HepG2 (cell line): Measurements from ENCODE around the gene STK32C. TPM values are rescaled to one million over a fixed set of nuclear protein-coding genes. Genes with fewer than 3 reads are reported as not detected.

Source experiments
- ATAC-seq: fragments of 200-7000 bp; cut with Tn5 transposase; 3 replicates; pipeline ENCODE4 v1.9.1; 2020; ENCODE audit warnings: mild to moderate bottlenecking, moderate library complexity
- BruUV-seq: library from RNA; stranded (reverse); fragments of 400-500 nt; replicated peaks from 2 replicates; lab custom pipeline; 2021; lab: Mats Ljungman, UMichigan
- CTCF ChIA-PET: fragments of 300-600 bp; formaldehyde crosslinking; extraction: SDS; loops from one replicate; lab custom pipeline; 2021; ENCODE audit warnings: low total read pairs, inconsistent platforms, low intra/inter-chr PET ratio; lab: Yijun Ruan, JAX
- POLR2A ChIA-PET: fragments of 350-600 bp; sonication (Branson Sonifier 250); formaldehyde crosslinking; loops from one replicate; lab custom pipeline; 2020; ENCODE audit warnings: antibody characterized with exemption, inconsistent platforms; lab: Yijun Ruan, JAX
- DNase-seq: peaks from one replicate; pipeline ENCODE4 v3.0.0-alpha.2; 2015; ENCODE audit warnings: low spot score
- FAIRE-seq: peaks from 3 replicates; lab custom pipeline; 2011; peaks lifted over from hg19 to GRCh38; lab: Jason Lieb, UNC
- H2AFZ ChIP-seq: one replicate; pipeline ENCODE4 v1.6.1; 2011; ENCODE audit warnings: low read length, inconsistent platforms
- H3K27ac ChIP-seq: fragments of 300-600 bp; 3 replicates; pipeline ENCODE4 v1.8.0; 2011; ENCODE audit warnings: mixed run types, mild to moderate bottlenecking, mixed read lengths, low read length, inconsistent platforms; ENCODE audit not compliant: insufficient read depth; ENCODE audit errors: extremely low read length
- H3K27me3 ChIP-seq, 2 experiments: fragments of 200-600 bp in 1 of 2; 2 replicates in 1 of 2; 3 replicates in 1 of 2; pipeline versions ENCODE4 v1.6.0 to v1.8.0; 2011; ENCODE audit warnings: low read length in 2 of 2, mild to moderate bottlenecking in 2 of 2, moderate library complexity in 2 of 2, inconsistent platforms in 1 of 2; ENCODE audit not compliant: insufficient read depth in 2 of 2, control insufficient read depth in 1 of 2
- H3K36me3 ChIP-seq, 2 experiments: fragments of 200-600 bp in 1 of 2; replicated peaks in 1 of 2; 2 replicates in 1 of 2; 3 replicates in 1 of 2; pipeline versions ENCODE4 v1.5.1 to v1.8.0; 2011; ENCODE audit warnings: low read length in 2 of 2, inconsistent platforms in 1 of 2; ENCODE audit not compliant: insufficient read depth in 2 of 2, control insufficient read depth in 1 of 2
- H3K4me1 ChIP-seq: 2 replicates; pipeline ENCODE4 v1.5.1; 2012; ENCODE audit warnings: low read length, inconsistent platforms; ENCODE audit not compliant: insufficient read depth
- H3K4me2 ChIP-seq: 2 replicates; pipeline ENCODE4 v1.6.0; 2011; ENCODE audit warnings: low read depth, low read length, inconsistent platforms
- H3K4me3 ChIP-seq, 3 experiments: fragments of 200-600 bp in 1 of 3; sonication (generic), shearing (Covaris generic) in 1 of 3; replicated peaks in 1 of 3; 2 replicates each; pipeline ENCODE4 v1.5.1; 2011 to 2016; ENCODE audit warnings: low read length in 3 of 3, inconsistent platforms in 2 of 3, low read depth in 2 of 3, mild to moderate bottlenecking in 2 of 3, control low read depth in 1 of 3, mixed read lengths in 1 of 3; ENCODE audit not compliant: insufficient read depth in 1 of 3
- H3K79me2 ChIP-seq: one replicate; pipeline ENCODE4 v1.6.1; 2011; ENCODE audit warnings: low read length, inconsistent platforms; ENCODE audit not compliant: insufficient read depth
- H3K9ac ChIP-seq: 2 replicates; pipeline ENCODE4 v1.6.0; 2011; ENCODE audit warnings: mild to moderate bottlenecking, low read depth, low read length, inconsistent platforms; ENCODE audit not compliant: insufficient read depth
- H3K9me3 ChIP-seq: 2 replicates; pipeline ENCODE4 v1.5.1; 2012; ENCODE audit warnings: mild to moderate bottlenecking, low read length
- H4K20me1 ChIP-seq: 2 replicates; pipeline ENCODE4 v1.6.0; 2011; ENCODE audit warnings: inconsistent platforms, mild to moderate bottlenecking, low read length, moderate library complexity; ENCODE audit not compliant: insufficient read depth
- CSRNP1 ChIP-seq: sonication (generic); formaldehyde crosslinking; IDR thresholded peaks from 2 replicates; pipeline ENCODE4 v1.8.1; 2023; ENCODE audit warnings: mild to moderate bottlenecking, missing genetic modification reagents
- ETS1 ChIP-seq: sonication (generic); formaldehyde crosslinking; IDR thresholded peaks from 2 replicates; pipeline ENCODE4 v1.4.0; 2020; ENCODE audit warnings: missing genetic modification reagents
- KLF11 ChIP-seq: IDR thresholded peaks from 2 replicates; pipeline ENCODE4 v1.6.1; 2016; ENCODE audit warnings: missing compliant biosample characterization
- KLF15 ChIP-seq: sonication (generic); formaldehyde crosslinking; IDR thresholded peaks from 2 replicates; pipeline ENCODE4 v1.8.1; 2023; ENCODE audit warnings: borderline replicate concordance, mild to moderate bottlenecking, inconsistent platforms, missing genetic modification reagents, mixed read lengths
- NR3C1 ChIP-seq: sonication (generic); formaldehyde crosslinking; IDR thresholded peaks from 2 replicates; pipeline ENCODE4 v1.4.0; 2020; ENCODE audit warnings: missing genetic modification reagents
- PHF20 ChIP-seq: sonication (generic); formaldehyde crosslinking; IDR thresholded peaks from 2 replicates; pipeline ENCODE4 v1.5.0; 2020; ENCODE audit warnings: mild to moderate bottlenecking, missing genetic modification reagents
- SMARCE1 ChIP-seq: fragments of 450-650 bp; IDR thresholded peaks from 2 replicates; pipeline ENCODE4 v1.6.1; 2017; ENCODE audit warnings: borderline replicate concordance
- SP4 ChIP-seq: sonication (generic); formaldehyde crosslinking; IDR thresholded peaks from 2 replicates; pipeline ENCODE4 v1.8.1; 2023; ENCODE audit warnings: mild to moderate bottlenecking, missing genetic modification reagents
- ZNF557 ChIP-seq: sonication (generic); formaldehyde crosslinking; IDR thresholded peaks from 2 replicates; pipeline ENCODE4 v1.4.0; 2020; ENCODE audit warnings: missing genetic modification reagents
- ZNF629 ChIP-seq: sonication (generic); formaldehyde crosslinking; conservative IDR thresholded peaks from 2 replicates; pipeline ENCODE4 v1.5.0; 2020; ENCODE audit warnings: missing genetic modification reagents
- ZNF687 ChIP-seq: sonication (generic); formaldehyde crosslinking; IDR thresholded peaks from 2 replicates; pipeline ENCODE4 v1.5.1; 2020; ENCODE audit warnings: mild to moderate bottlenecking, missing genetic modification reagents, moderate library complexity
- WGBS: methylation state at CpG from one replicate; pipeline ENCODE4 v1.1.6; 2017; ENCODE audit warnings: low lambda C conversion rate; 5-methylcytosine and 5-hydroxymethylcytosine counted together
- in situ Hi-C: cut with HindIII; loops from 2 replicates; pipeline ENCODE4 v1.10.0; 2017; ENCODE audit warnings: low pct_unique_long_range_greater_than_20kb; ENCODE audit not compliant: extremely low pct_ligation_motif_present
- intact Hi-C: fragments of 100-400 bp; cut with micrococcal nuclease; formaldehyde crosslinking; loops from one replicate; pipeline ENCODE4 v1.10.0; 2022; ENCODE audit not compliant: unreplicated experiment
- polyA plus RNA-seq, 8 experiments: library from polyadenylated mRNA; depleted of rRNA in 3 of 8; stranded (reverse) in 7 of 8; unstranded in 1 of 8; fragments of >200 nt; fragmentation: Illumina TruSeq in 4 of 8; extraction: Trizol in 4 of 8; gene quantifications; 2 replicates each; pipeline versions ENCODE4 v1.2.1 to v1.2.3, GENCODE V29; 2011 to 2016; ENCODE audit warnings: low read depth in 4 of 8, missing spikeins in 1 of 8, mixed read lengths in 1 of 8; ENCODE audit not compliant: insufficient read depth in 1 of 8
- total RNA-seq, 5 experiments: library from RNA; depleted of rRNA; stranded (reverse); fragments of >200 nt; fragmentation: Illumina TruSeq; extraction: Trizol; gene quantifications; 2 replicates each; pipeline ENCODE4 v1.2.3, GENCODE V29; 2016; ENCODE audit warnings: low read depth in 1 of 5
- TF ChIP-seq, protein P1 (sequence below), 2 experiments: sonication (generic) in 1 of 2; formaldehyde crosslinking in 1 of 2; IDR thresholded peaks; 2 replicates each; pipeline versions ENCODE4 v1.5.1 to v1.6.1; 2011 to 2020; ENCODE audit warnings: borderline replicate concordance in 1 of 2, low read depth in 1 of 2, low read length in 1 of 2, mild to moderate bottlenecking in 1 of 2, missing genetic modification reagents in 1 of 2, moderate library complexity in 1 of 2
- TF ChIP-seq, protein P2 (sequence below): sonication (generic); formaldehyde crosslinking; IDR thresholded peaks from 2 replicates; pipeline ENCODE4 v1.8.0; 2022; ENCODE audit warnings: missing genetic modification reagents, mild to moderate bottlenecking, inconsistent platforms, borderline replicate concordance

The STK32C gene
- total and polyA plus RNA-seq, 2 of the 13 experiments (the other 11 are each of a cell fraction or from before 2014, with no cell fraction given) = 10.9 to 19.4 TPM

DNA sequence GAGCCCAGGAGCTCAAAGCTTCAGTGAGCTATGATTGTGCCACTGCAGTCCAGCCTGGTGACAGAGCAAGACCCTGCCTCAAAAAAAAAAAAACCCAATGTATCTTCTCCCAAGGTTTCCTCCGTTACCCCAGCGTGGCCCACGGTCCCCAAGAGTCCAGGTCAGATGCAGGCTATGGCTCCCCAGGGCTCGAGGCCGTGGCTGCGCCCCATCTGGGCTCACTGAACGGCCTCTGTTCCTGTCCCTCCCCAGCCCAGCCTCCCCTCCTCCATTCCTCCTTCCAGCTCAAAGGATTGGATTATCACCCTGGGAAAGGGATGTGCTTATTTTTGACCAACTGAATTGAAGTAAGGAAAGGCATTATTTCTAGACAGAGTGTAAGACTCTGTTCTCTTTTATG is 31.0 kb downstream of the STK32C start:
- Histone ChIP-seq H3K9me3 (no peaks in the 10 kb centered on the region), H3K4me1 (peaks cover 9% of the 10 kb centered on the region), H3K9ac (no peak overlapping the region), H4K20me1 (no peaks in the 10 kb centered on the region), H2AFZ (no peak overlapping the region), H3K4me2 (no peak overlapping the region), H3K4me3 (no peak overlapping the region), H3K79me2 (no peaks in the 10 kb centered on the region), H3K27ac (no peak overlapping the region), H3K36me3 (no peaks in the 10 kb centered on the region), H3K27me3 (no peaks in the 10 kb centered on the region; a peak in 1 of 5 replicates)
- no TSS peak for BruUV-seq
- 86% methylated on average over 1 of the region's 7 CpGs for WGBS
- in situ Hi-C loops = no loop called here
- no peak for FAIRE-seq
- CTCF ChIA-PET = no interaction called here
- intact Hi-C loops = no loop called here
- ATAC-seq = no peak
- POLR2A ChIA-PET = no interaction called here
- DNase-seq = no peak
- no peak for TF ChIP-seq ZNF687
- TF ChIP-seq SP4 = no peak
- no peak for TF ChIP-seq NR3C1 (CRISPR knock-in tag)
- no peak for TF ChIP-seq SMARCE1
- TF ChIP-seq, protein P1, sequence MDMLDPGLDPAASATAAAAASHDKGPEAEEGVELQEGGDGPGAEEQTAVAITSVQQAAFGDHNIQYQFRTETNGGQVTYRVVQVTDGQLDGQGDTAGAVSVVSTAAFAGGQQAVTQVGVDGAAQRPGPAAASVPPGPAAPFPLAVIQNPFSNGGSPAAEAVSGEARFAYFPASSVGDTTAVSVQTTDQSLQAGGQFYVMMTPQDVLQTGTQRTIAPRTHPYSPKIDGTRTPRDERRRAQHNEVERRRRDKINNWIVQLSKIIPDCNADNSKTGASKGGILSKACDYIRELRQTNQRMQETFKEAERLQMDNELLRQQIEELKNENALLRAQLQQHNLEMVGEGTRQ (IDR thresholded peaks at IDR 0.05; ENCODE audit: low read depth, low read length) = no peak
- TF ChIP-seq, protein P1 (CRISPR knock-in tag; IDR thresholded peaks at IDR 0.05; ENCODE audit: borderline replicate concordance) = no peak
- no peak for TF ChIP-seq PHF20 (CRISPR knock-in tag)
- no peak for TF ChIP-seq CSRNP1
- TF ChIP-seq KLF15 (CRISPR knock-in tag) = no peak
- no peak for TF ChIP-seq ETS1 (CRISPR knock-in tag)
- TF ChIP-seq ZNF629 (CRISPR knock-in tag) = no peak
- TF ChIP-seq ZNF557 (CRISPR knock-in tag) = no peak
- no peak for TF ChIP-seq KLF11 (CRISPR knock-in tag)
- TF ChIP-seq, protein P2, sequence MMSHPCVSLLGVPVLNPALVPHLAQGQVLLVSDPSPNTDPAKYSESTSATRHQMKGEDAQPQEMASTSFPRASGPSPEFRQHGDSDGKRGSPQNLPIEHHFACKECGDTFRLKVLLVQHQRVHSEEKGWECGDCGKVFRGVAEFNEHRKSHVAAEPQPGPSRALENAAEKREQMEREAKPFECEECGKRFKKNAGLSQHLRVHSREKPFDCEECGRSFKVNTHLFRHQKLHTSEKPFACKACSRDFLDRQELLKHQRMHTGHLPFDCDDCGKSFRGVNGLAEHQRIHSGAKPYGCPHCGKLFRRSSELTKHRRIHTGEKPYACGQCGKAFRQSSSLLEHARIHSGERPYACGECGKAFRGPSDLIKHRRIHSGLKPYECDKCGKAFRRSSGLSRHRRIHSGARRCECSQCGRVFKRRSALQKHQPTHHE (CRISPR knock-in tag) = no peak
